ENCODE measurements around the gene SCG3.
A peak's percentile ranks its signal among the peaks of the same experiment; 100 is the strongest.

SCG3 gene

GRCh38 chr15:51680321-51680720, 982 bp upstream of the SCG3 start:
- no peak for DNase-seq

- no peak for DNase-seq
Measured at GRCh38 chr15:51687565-51687964, 6.3 kb downstream of the SCG3 start.

- DNase-seq, result no peak
Measured at GRCh38 chr15:51688863-51689262, 7.6 kb downstream of the SCG3 start.

- no peak for DNase-seq
Measured at GRCh38 chr15:51692154-51692553, 10.9 kb downstream of the SCG3 start.

DNA sequence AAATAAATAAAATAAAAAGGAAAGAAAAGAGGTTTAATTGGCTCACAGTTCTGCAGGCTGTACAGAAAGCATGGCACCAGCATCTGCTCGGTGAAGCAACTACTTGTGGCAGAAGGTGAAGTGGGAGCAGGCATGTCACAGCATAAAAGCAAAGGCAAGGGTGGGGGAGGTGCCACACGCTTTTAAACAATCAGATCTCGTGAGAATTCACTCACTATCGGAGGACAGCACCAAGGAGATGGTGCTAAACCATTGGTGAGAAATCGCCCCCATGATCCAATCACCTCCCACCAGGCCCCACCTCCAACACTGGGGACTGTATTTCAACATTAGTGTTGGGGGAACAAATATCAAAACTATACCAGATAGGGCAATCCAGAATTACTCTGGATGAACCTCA, 15.3 kb downstream of the SCG3 start:
- no peak for DNase-seq

- no peak for DNase-seq
Measured at GRCh38 chr15:51697163-51697562, 15.9 kb downstream of the SCG3 start.

GRCh38 chr15:51699373-51699772, 18.1 kb downstream of the SCG3 start:
- no peak for DNase-seq

GRCh38 chr15:51702710-51703109, 21.4 kb downstream of the SCG3 start:
- DNase-seq, result no peak

DNA sequence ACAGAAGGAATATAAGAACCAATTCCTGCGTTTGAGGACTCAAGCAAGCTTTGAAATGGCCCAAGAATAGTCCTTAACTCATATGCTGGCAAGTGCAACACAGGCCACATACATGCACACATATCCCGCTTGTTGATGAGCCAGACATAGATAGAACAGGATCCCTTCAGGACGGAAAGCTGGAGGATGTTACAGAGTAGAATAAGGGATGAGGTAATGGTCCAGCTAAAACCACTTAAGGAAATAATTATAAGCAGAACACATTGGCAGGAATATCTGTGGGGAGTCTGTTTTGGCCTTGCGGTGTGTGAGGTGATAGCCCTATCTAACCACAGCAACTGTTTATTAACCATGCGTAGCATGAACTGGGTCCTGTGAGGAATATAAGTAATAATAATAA, 25.0 kb downstream of the SCG3 start:
- DNase-seq, result no peak

DNA sequence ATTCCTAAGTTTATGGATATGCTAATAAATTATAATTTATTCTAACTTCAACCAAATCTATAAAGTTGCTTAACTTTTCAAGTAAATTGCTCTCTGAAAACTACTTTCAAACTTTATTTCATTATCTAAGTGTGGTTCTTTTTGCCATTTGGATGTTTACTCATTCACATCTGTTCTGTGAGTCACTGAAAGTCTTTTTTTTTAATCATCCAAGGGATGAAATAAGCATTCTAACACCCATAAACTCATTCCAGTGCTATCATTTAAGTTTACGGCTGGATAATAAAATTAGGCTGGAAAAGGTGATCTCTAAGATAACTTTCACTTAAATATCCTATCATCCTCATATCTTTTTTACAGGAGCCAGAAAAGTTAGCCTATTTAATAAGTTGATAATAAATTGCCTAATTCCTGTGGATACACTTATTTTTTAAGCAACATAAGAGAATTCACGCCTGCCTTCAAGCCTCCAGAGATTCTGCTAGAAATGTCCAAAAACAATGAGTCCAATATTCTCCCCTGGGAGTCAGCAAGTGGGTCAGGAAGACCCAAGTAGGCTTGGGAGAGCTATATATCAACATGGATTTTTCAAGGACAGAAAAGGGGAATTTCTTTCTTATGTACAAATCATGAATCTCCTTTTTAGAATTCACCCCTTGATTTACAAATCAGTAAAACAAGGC, 25.8 kb downstream of the SCG3 start:
- DNase-seq, result no peak

- no peak for DNase-seq
Measured at GRCh38 chr15:51708013-51708412, 26.7 kb downstream of the SCG3 start.

DNA sequence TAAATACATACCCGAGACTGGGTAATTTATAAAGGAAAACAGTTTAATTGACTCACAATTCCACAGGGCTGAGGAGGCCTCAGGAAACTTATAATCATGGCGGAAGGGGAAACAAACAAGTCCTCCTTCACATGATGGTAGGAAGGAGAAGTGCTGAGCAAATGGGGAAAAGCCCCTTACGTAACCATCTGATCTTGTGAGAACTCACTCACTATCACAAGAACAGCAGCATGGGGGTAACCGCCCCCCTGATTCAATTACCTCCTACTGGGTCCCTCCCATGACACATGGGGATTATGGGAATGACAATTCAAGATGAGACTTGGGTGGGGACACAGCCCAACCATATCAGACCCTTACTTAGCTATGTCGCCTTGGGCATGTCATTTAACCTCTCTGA, 27.7 kb downstream of the SCG3 start:
- DNase-seq, result no peak

GRCh38 chr15:51714162-51714561, 32.9 kb downstream of the SCG3 start:
- no peak for DNase-seq

- no peak for DNase-seq
Measured at GRCh38 chr15:51714911-51715310, 33.6 kb downstream of the SCG3 start.

DNA sequence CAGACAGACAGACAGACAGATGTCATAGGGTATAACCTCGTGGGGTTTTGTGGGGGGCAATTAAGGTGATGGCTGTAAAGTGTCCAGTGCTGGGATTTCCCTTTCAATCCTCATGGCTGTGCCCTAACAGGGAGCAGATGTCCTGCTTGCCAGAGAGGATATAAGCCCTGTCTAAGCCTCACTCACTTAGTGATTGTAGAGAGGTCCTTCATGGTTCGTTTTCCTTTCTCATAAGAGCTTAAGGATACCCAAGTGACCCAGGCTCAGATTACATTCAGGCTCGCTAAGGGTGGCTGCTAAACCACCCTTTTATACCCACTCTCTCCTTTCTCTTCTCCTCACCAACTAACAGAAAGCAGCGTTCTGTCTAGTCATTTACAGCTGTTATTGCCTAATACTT, 36.9 kb downstream of the SCG3 start:
- no peak for DNase-seq

- DNase-seq, result no peak
Measured at GRCh38 chr15:51718746-51719145, 37.4 kb downstream of the SCG3 start.

DNA sequence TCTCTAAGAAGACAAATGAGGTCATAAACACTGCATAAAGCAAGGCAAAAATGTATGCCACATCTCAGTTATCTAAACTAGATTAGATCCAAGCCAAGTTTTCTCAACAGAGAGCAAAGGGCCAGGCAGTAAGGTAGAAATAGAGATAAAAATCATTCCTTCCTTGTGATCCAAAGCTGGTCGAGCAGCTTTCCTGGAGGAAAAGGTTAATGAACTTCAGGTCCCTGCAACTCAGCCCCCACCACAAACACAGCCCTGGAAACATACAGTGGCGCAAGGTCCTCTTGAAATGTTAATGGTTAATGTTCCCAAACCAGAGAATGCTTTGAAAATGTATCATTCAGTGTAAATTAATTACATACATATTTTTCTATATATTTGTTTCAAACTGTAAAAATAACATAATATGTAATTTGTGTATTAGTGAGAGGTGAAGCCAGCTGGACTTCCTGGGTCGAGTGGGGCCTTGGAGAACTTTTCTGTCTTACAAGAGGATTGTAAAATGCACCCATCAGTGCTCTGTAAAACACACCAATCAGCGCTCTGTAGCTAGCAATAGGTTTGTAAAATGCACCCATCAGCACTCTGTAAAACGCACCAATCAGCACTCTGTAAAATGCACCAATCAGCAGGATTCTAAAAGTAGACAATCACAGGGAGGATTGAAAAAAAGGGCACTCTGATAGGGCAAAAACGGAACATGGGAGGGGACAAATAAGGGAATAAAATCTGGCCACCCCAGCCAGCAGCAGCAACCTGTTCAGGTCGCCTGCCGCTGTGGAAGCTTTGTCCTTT, 39.1 kb downstream of the SCG3 start:
- DNase-seq, result no peak

DNA sequence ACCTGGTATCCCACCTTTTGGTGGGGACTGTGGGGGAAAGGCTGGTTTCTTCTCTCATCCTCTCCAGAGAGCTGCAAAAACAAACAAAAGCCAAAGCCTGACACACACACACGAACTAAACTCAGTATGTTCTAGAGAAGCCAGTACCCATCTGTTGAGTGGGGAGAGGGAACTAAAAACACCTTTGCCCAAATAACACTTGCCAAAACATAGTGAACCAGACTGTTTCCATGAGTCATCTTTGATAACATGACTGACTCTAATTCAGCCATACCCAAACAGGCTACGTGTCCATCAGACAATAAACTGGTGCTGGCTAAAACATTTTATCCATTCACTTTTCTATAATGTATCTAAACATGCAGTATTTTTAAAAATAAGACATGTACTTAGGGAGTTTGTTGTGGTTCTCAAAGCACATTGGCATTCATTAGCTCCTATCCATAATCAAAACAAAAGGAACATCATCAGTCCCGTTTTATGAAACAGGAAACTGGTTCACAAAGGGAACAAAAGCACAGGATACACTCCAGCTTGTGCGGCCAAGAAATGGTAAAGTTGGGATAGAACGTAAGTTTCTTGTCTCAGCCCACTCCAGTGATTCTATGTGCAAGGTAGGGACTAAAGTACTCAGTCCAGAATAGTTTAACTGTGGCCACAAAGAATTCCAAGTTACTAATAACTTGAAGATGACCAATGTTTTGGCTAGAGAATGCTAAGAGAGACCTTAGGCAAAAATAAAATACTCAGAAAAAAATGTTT, 40.1 kb downstream of the SCG3 start:
- DNase-seq, result no peak

- no peak for DNase-seq
Measured at GRCh38 chr15:51724199-51724598, 42.9 kb downstream of the SCG3 start.

GRCh38 chr15:51724673-51725072, 43.4 kb downstream of the SCG3 start:
- peak in 1 of 2 donors; percentile 3 for DNase-seq

DNA sequence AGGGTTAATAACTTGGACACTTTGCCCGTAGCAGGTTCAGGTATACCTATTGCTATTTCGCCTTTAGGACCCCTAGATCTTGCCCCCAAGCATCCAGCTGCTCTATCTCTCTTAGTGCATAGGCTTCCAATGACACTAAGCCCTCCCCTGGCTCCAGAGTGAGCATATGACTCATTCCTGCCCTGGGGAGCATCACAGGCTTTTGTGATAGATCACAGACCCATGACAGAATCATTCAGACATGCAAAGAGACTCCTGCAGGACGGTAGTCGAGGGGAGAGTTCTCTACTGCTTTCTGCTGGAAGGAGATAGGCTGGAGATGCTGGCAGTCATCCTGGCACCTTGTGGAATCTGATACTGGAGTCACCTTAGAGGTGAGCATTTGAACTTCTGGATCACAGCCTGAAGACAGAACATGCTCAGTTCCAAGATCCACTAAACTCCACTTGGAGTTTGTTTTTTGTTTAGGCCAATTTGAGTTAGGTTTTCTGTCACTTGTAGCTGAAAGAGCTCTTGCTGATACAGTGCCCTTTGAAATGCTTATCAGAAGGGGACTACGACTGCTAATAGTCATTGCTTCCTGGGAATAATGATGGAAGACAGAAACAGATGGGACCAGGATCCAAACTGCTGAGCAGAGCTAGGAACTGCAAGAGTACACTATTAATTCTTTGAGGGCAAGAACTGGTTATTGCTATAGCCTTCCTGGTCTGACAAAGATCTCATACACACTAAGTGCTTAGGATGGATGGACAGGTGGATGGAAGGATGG, 45.2 kb downstream of the SCG3 start:
- DNase-seq, result peak in 1 of 2 donors; percentile 46

- DNase-seq, result peak in 1 of 2 donors; percentile 12
Measured at GRCh38 chr15:51727141-51727897, 46.0 kb downstream of the SCG3 start.
